ENCODE results near the gene PRKAR1A. TPM values are rescaled to one million over a fixed set of nuclear protein-coding genes. Genes with fewer than 3 reads are reported as not detected.
A peak's percentile ranks its signal among the peaks of the same experiment; 100 is the strongest.

The PRKAR1A gene
- total and polyA plus RNA-seq, 2 of the 8 experiments (the other 6 are each of a cell fraction or from before 2014, with no cell fraction given): 39.3 to 149 TPM

- TF ChIP-seq CTCF (IDR thresholded peaks at IDR 0.05; ENCODE audit: control extremely low read depth in 1 of 3, insufficient read depth in 1 of 3, low read depth in 1 of 3, low read length in 3 of 3) (no peak), CBX5 (IDR thresholded peaks at IDR 0.05; ENCODE audit: low read depth, low read length) (no peak), FOSL1 (IDR thresholded peaks at IDR 0.05; ENCODE audit: insufficient read depth, low read depth, low read length) (no peak), NRF1 (IDR thresholded peaks at IDR 0.05; ENCODE audit: low read depth, low read length) (no peak), NANOG (IDR thresholded peaks at IDR 0.05; ENCODE audit: insufficient read depth, low read depth, low read length, poor library complexity, severe bottlenecking) (no peak), KDM5A (IDR thresholded peaks at IDR 0.05; ENCODE audit: low read length) (peak; percentile 66; the same call in 1 of the 2 replicates), TBP (IDR thresholded peaks at IDR 0.05; ENCODE audit: low read depth, low read length) (peak; percentile 74), POLR2A (IDR thresholded peaks at IDR 0.05; ENCODE audit: control extremely low read depth in 1 of 2, low read depth in 2 of 2, low read length in 2 of 2) (peak in 1 of 2 experiments; percentile 96; a peak in 2 of 3 replicates), CTBP2 (IDR thresholded peaks at IDR 0.05; ENCODE audit: borderline replicate concordance, insufficient read depth, insufficient read length, low read length) (no peak), CREB1 (IDR thresholded peaks at IDR 0.05) (peak; percentile 88), TAF7 (optimal IDR thresholded peaks at IDR 0.05; ENCODE audit: borderline replicate concordance, low read depth, low read length) (peak; percentile 66), BACH1 (IDR thresholded peaks at IDR 0.05; ENCODE audit: low read length) (no peak), GABPA (IDR thresholded peaks at IDR 0.05; ENCODE audit: borderline replicate concordance, insufficient read depth, low read length) (0 out of 2 replicates have a peak, but pooled peaks have one; percentile 52), RBBP5 (IDR thresholded peaks at IDR 0.05; ENCODE audit: borderline replicate concordance, low read depth, low read length) (peak; percentile 80), POLR2AphosphoS5 (IDR thresholded peaks at IDR 0.05; ENCODE audit: low read depth, low read length) (peak; percentile 90), SP4 (IDR thresholded peaks at IDR 0.05; ENCODE audit: low read length) (no peak), TEAD4 (IDR thresholded peaks at IDR 0.05; ENCODE audit: low read depth, low read length) (no peak), RNF2 (IDR thresholded peaks at IDR 0.05; ENCODE audit: borderline replicate concordance, low read depth, low read length, missing control alignments, poor library complexity, severe bottlenecking) (no peak)
- TF ChIP-seq, protein P1, sequence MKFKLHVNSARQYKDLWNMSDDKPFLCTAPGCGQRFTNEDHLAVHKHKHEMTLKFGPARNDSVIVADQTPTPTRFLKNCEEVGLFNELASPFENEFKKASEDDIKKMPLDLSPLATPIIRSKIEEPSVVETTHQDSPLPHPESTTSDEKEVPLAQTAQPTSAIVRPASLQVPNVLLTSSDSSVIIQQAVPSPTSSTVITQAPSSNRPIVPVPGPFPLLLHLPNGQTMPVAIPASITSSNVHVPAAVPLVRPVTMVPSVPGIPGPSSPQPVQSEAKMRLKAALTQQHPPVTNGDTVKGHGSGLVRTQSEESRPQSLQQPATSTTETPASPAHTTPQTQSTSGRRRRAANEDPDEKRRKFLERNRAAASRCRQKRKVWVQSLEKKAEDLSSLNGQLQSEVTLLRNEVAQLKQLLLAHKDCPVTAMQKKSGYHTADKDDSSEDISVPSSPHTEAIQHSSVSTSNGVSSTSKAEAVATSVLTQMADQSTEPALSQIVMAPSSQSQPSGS (IDR thresholded peaks at IDR 0.05; ENCODE audit: low read length): no peak
- TF ChIP-seq, protein P2, sequence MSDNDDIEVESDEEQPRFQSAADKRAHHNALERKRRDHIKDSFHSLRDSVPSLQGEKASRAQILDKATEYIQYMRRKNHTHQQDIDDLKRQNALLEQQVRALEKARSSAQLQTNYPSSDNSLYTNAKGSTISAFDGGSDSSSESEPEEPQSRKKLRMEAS (IDR thresholded peaks at IDR 0.05): no peak; the same call in 1 of the 2 replicates
Measured at GRCh38 chr17:68512247-68512959, at the start of gene PRKAR1A (continued).
